Osteoblast (primary cell): ENCODE results near the gene OR10J1. TPM values are rescaled to one million over a fixed set of nuclear protein-coding genes. Genes with fewer than 3 reads are reported as not detected.

ENCODE experiments used
- DNase-seq: peaks from one replicate; pipeline ENCODE4 v3.0.0; 2011; ENCODE audit warnings: low spot score, mixed read lengths; ENCODE audit not compliant: insufficient read length; ENCODE audit errors: missing footprints
- H2AFZ ChIP-seq: 2 replicates; pipeline ENCODE4 v1.6.0; 2011; ENCODE audit warnings: mild to moderate bottlenecking, low read length
- H3K27ac ChIP-seq: 2 replicates; pipeline ENCODE4 v1.5.1; 2011; ENCODE audit warnings: mild to moderate bottlenecking, low read depth, low read length, moderate library complexity
- H3K27me3 ChIP-seq: 2 replicates; pipeline ENCODE4 v1.6.0; 2012; ENCODE audit warnings: mild to moderate bottlenecking, control low read depth, inconsistent platforms, low read length, moderate library complexity; ENCODE audit not compliant: insufficient read depth
- H3K36me3 ChIP-seq: 2 replicates; pipeline ENCODE4 v1.5.1; 2011; ENCODE audit warnings: mild to moderate bottlenecking, low read length, control low read depth, moderate library complexity; ENCODE audit not compliant: insufficient read depth
- H3K4me1 ChIP-seq: 2 replicates; pipeline ENCODE4 v1.5.1; 2011; ENCODE audit warnings: mild to moderate bottlenecking, low read length, control low read depth, moderate library complexity; ENCODE audit not compliant: insufficient read depth
- H3K4me2 ChIP-seq: 2 replicates; pipeline ENCODE4 v1.6.0; 2011; ENCODE audit warnings: mild to moderate bottlenecking, low read length; ENCODE audit not compliant: insufficient read depth
- H3K4me3 ChIP-seq: fragments of 200-600 bp; sonication (generic); 3 replicates; pipeline ENCODE4 v1.5.1; 2012; ENCODE audit warnings: mild to moderate bottlenecking, low read length, inconsistent platforms; ENCODE audit not compliant: insufficient read depth
- H3K79me2 ChIP-seq: 2 replicates; pipeline ENCODE4 v1.6.0; 2012; ENCODE audit warnings: mild to moderate bottlenecking, low read length, control low read depth, inconsistent platforms; ENCODE audit not compliant: insufficient read depth
- H3K9me3 ChIP-seq: 2 replicates; pipeline ENCODE4 v1.5.1; 2011; ENCODE audit warnings: low read depth, low read length, control low read depth
- H4K20me1 ChIP-seq: 2 replicates; pipeline ENCODE4 v1.6.0; 2012; ENCODE audit warnings: mild to moderate bottlenecking, low read length, control low read depth; ENCODE audit not compliant: insufficient read depth
- CTCF ChIP-seq: IDR thresholded peaks from 2 replicates; pipeline ENCODE4 v1.5.1; 2011; ENCODE audit warnings: mild to moderate bottlenecking, low read depth, low read length, moderate library complexity; ENCODE audit errors: extremely low read depth
- total RNA-seq: library from RNA; depleted of rRNA; stranded (reverse); fragments of >200 nt; gene quantifications from 2 replicates; pipeline ENCODE4 v1.2.3, GENCODE V29; 2012

OR10J1 gene
- total RNA-seq, 1 donor, result not detected

- Histone ChIP-seq H3K27ac (no peak overlapping the region), H4K20me1 (no peaks in the 10 kb centered on the region), H3K4me2 (no peak overlapping the region), H3K27me3 (no peaks in the 10 kb centered on the region), H3K9me3 (no peaks in the 10 kb centered on the region), H2AFZ (no peak overlapping the region), H3K4me3 (no peak overlapping the region), H3K79me2 (no peaks in the 10 kb centered on the region), H3K4me1 (no peaks in the 10 kb centered on the region), H3K36me3 (no peaks in the 10 kb centered on the region)
- DNase-seq, result no peak
- TF ChIP-seq CTCF, result no peak
Observed at GRCh38 chr1:159436469-159436868, 3.1 kb upstream of the OR10J1 start.

- Histone ChIP-seq H2AFZ (no peak overlapping the region), H4K20me1 (no peaks in the 10 kb centered on the region)
- TF ChIP-seq CTCF, result no peak
Observed at GRCh38 chr1:159441360-159441759, 1.8 kb downstream of the OR10J1 start.

DNA sequence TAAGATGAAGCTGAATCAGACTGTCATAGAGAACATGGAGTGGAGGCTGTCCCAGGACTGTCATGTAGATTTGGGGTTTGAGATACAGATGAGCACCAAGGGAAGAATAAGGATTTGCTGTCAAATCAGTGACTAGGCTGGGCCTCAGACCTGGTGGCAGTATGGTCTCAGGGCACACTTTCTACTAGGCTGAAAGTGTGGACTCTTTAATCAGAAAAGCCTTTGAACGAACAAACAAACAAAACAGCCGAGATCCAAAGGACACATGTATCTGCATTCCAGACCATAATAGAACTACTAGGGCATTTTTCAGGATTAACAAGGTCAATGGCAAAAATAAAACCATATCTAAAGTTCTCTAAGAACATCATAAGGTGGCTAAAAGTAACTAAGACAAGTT, 2.9 kb downstream of the OR10J1 start:
- H3K4me1 ChIP-seq, result no peaks in the 10 kb centered on the region
- no peak overlapping the region for H3K4me3 ChIP-seq
- no peaks in the 10 kb centered on the region for H3K36me3 ChIP-seq
- H2AFZ ChIP-seq, result no peak overlapping the region
- DNase-seq, result no peak
- no peak for TF ChIP-seq CTCF
- H4K20me1 ChIP-seq, result no peaks in the 10 kb centered on the region
- no peak overlapping the region for H3K4me2 ChIP-seq
- H3K79me2 ChIP-seq, result no peaks in the 10 kb centered on the region
- no peaks in the 10 kb centered on the region for H3K27me3 ChIP-seq
- no peak overlapping the region for H3K27ac ChIP-seq
- H3K9me3 ChIP-seq, result no peaks in the 10 kb centered on the region

More at GRCh38 chr1:159441360-159441759, 1.8 kb downstream of the OR10J1 start:
- no peaks in the 10 kb centered on the region for H3K4me1 ChIP-seq
- H3K79me2 ChIP-seq, result no peaks in the 10 kb centered on the region
- no peaks in the 10 kb centered on the region for H3K9me3 ChIP-seq
- H3K27ac ChIP-seq, result no peak overlapping the region
- no peak for DNase-seq
- H3K27me3 ChIP-seq, result no peaks in the 10 kb centered on the region
- no peak overlapping the region for H3K4me3 ChIP-seq
- H3K36me3 ChIP-seq, result no peaks in the 10 kb centered on the region
- no peak overlapping the region for H3K4me2 ChIP-seq

DNA sequence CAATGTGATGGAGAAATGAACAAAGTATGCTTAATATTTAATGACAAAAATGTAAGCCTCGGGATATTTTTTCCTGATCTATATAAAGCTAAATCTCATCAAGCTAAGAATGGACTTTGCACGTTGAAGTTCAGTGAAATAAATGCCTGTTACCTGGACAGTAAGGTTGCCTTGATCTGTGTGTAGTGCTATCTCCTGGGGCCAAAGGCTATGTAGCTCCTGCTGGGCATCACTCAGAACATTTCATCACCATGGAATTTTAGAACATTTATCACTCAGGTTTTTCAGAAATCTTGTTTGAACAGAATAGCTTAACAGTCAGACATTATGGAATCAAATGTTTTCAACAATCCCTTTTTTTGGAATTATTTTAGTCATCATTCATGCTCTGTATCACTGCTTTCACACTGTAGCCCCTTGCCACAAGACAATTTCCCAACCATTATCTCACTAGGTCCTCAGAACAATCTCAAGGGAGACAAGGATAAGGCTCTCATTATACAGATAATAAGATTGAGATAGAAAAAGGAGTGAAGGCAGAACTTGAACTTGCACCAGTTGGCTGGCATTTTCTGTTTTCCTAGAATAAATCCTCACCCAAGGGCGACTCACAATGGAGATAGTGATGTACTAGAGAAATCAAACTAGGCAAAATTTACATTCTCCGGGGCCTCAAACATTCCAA, 3.7 kb downstream of the OR10J1 start:
- no peaks in the 10 kb centered on the region for H3K27me3 ChIP-seq

More for the DNA sequence above, 3.7 kb downstream of the OR10J1 start:
- Histone ChIP-seq H3K9me3 (no peaks in the 10 kb centered on the region), H2AFZ (no peak overlapping the region), H3K27ac (no peak overlapping the region), H3K79me2 (no peaks in the 10 kb centered on the region), H3K4me2 (no peak overlapping the region), H3K36me3 (no peaks in the 10 kb centered on the region), H4K20me1 (no peaks in the 10 kb centered on the region), H3K4me3 (no peak overlapping the region), H3K4me1 (no peaks in the 10 kb centered on the region)
- TF ChIP-seq CTCF, result no peak
- DNase-seq, result no peak
